Measurements from ENCODE around the gene PRR19.

PRR19 gene

DNA sequence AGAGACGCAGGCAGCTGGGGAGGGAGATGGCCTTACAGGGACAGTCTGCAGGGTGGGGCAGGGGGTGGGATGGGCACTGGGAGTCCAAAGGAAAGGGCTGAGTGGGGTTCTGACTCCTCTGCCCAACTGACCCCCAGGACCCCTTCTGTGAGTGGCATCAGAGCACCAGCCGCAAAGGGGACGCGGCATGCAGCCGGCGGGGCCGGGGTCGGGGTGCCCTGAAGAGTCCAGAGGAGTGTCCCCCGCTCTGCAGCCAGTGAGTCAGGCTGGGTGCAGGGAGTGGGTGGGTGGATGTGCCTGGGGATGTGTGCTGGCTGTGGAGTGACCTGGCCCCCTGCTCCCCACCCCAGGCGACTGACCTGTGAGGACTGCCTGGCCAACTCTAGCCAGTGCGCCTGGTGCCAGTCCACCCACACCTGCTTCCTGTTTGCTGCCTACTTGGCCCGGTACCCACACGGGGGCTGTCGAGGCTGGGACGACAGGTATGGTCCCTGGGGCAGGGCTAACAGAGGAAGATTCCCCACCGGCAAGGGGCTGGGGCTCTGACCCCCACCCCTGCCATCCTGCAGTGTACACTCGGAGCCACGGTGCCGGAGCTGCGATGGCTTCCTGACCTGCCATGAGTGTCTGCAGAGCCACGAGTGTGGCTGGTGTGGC is 49.3 kb downstream of the PRR19 start:
- no peak for DNase-seq (ENCODE audit: low spot score)

DNA sequence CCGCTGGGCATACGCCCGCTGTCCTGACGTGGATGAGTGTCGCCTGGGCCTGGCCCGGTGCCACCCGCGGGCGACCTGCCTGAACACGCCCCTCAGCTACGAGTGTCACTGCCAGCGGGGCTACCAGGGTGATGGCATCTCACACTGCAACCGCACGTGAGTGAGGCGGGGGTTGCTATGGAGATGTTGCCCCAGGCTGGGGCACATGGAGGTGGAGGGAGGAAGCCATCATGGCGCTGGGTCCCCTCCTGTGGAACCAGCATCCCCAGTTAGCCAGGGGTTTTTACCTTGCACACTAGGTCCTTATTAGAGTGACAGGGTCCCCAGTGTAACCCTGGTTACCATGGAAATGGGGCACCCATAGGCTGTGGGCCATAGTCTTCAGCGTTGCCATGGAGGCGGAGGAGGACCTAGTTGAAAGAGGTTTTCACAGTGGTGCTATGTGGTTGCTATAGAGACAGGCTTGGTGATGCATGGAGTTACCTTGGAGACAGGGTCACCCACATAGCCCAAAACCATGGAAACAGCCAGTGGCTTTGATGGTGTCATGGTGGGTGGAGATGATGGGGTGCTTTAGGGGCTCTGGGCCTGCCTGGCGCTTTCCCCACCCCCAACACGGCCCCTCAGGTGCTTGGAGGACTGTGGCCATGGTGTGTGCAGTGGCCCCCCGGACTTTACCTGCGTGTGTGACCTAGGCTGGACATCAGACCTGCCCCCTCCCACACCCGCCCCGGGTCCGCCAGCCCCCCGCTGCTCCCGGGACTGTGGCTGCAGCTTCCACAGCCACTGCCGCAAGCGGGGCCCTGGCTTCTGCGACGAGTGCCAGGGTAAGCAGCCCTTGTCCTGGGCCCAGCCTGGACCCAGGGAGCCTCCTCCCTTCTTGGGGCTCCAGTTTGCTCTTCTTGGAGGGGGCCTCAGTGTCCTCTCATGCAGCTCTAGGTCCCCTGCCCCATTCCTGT is 50.6 kb downstream of the PRR19 start:
- peak; percentile 29 for DNase-seq (ENCODE audit: low spot score)

DNA sequence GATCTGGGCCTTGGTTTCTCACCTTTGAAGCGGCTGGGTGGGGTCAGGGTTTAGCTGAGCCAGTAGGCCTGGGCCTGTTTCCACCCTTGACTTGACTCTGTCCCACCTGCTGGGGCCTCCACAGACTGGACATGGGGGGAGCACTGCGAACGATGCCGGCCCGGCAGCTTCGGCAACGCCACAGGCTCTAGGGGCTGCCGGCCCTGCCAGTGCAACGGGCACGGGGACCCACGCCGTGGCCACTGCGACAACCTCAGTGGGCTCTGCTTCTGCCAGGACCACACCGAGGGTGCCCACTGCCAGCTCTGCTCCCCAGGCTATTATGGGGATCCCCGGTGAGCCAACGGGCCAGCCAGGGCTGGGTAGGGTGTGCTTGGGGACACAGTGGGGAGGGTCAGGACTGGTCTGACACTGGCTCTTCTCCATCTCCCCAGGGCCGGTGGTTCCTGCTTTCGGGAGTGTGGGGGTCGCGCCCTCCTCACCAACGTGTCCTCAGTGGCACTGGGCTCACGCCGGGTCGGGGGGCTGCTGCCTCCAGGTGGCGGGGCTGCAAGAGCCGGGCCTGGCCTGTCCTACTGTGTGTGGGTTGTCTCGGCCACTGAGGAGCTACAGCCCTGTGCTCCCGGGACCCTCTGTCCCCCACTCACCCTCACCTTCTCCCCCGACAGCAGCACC is 51.5 kb downstream of the PRR19 start:
- no peak for DNase-seq (ENCODE audit: low spot score)

DNA sequence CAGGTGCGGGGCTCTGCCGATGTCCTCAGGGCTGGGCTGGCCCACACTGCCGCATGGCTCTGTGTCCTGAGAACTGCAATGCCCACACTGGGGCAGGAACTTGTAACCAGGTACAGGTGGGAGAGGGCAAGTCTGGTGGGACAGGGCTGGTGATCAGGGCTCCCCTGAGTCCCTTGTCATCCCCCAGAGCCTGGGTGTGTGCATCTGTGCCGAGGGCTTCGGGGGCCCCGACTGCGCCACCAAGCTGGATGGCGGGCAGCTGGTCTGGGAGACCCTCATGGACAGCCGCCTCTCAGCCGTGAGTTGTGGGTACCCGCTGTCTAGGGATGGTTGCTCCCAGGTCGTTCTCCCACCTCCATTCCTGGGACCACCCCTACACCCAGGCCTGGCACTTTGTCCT is 54.0 kb downstream of the PRR19 start:
- DNase-seq (ENCODE audit: low spot score) = no peak

DNA sequence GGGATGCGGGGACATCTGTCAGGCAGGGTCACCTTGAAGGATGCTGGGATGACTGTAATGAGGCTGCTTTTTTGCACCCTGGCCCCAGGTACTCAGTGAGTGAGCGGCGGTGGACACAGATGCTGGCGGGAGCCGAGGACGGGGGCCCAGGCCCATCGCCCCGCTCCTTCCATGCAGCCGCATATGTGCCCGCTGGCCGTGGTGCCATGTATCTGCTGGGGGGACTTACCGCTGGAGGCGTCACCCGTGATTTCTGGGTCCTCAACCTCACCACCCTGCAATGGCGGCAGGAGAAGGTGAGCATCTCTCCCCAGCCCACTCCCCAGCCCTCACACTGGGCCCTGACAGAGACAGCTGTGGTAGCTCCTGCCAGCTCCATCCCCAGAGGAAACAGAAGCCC is 54.8 kb downstream of the PRR19 start:
- DNase-seq (ENCODE audit: low spot score) = no peak

DNA sequence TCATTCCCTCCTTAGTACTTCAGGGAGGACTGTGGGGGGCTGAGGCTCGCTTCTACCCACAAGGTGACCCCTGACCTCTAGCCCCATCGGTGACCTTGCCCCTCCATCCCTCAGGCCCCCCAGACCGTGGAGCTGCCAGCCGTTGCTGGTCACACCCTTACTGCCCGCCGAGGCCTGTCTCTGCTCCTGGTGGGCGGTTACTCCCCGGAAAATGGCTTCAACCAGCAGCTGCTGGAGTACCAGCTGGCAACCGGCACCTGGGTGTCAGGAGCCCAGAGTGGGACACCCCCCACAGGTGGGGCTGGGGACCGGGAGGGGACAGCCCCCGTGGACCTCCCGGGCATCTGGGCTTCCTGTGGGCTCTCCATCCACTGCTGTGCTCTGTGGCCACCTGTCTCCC is 55.4 kb downstream of the PRR19 start:
- DNase-seq (ENCODE audit: low spot score) = no peak
